ENCODE measurements around the gene ERC2.

Gene ERC2

GRCh38 chr3:55902221-55902900, 565.9 kb downstream of the ERC2 start:
- no peak for DNase-seq

DNA sequence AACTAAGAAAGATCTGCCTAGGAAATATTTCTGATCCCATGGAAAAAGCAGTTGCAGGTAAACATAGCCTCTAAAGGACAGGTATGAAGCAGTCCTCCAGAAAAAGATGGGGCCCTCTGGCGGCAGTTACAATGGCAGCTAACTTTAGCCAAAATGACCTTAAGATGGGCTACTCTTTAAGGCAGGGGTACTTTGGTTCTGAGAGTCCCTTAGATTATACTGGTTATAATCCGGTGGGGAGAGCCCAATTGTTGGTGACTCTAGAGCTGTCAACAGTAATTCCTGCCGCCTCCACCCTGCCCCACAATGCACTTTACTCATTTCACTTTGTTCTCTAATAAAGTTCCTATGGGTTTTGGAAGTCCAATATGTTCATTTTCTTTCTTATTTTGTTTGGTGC, 568.4 kb downstream of the ERC2 start:
- no peak for DNase-seq

GRCh38 chr3:55897573-55898224, 570.6 kb downstream of the ERC2 start:
- DNase-seq: no peak

DNA sequence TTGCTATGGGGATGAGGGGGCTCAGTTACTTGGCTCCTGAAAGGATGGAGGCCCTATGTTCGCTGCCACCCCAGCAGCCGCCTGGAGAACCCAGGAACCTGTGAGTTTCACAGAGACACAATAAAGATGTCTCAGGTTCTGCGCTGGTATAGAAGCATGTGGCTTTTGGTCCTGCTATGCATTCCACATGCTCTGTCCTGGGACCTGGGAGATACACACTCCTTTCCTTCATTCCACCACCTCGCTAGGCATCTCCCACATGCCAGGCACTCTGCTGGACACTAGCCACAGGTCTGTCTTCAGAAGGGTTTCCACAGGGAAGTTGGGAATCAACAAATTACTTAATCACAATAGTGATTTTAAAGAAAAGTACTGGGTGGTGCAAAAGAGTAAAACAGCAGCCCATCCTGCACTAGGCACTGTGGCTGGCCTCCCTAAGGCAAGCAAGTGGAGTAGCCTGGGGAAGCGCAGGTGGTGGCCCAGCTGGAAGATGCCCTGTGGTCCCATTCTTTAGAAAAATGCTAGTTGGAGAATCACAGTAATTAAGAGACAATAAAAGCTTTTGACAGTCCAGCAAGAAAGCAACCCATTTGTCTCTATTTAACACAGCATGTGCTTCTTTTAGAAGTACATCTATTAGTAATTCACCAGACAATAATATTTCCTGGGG, 572.2 kb downstream of the ERC2 start:
- no peak for DNase-seq

DNA sequence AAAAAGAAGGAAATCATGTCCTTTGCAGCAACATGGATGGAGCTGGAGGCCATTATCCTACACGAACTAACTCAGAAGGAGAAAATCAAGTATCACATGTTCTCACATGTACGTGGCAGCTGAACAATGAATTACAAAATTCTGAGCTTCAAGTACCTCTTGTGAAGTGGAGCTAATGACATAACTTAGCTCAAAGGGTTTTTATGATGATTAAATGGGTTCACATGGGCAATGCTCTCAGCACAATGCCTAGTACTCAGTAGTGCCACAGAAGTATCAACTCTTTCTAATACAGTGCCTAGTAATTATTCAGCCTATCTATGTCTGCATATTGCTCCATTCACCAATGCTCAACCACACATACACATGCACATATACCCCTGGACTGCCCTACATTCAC, 573.7 kb downstream of the ERC2 start:
- no peak for DNase-seq

GRCh38 chr3:55893045-55893664, 575.1 kb downstream of the ERC2 start:
- no peak for DNase-seq

GRCh38 chr3:55891106-55891505, 577.2 kb downstream of the ERC2 start:
- no peak for DNase-seq

- no peak for DNase-seq
These were observed 579.9 kb downstream of the ERC2 start for GRCh38 chr3:55888282-55888885.

GRCh38 chr3:55885721-55886120, 582.5 kb downstream of the ERC2 start:
- no peak for DNase-seq

GRCh38 chr3:55884491-55885285, 583.6 kb downstream of the ERC2 start:
- DNase-seq: no peak

GRCh38 chr3:55884066-55884465, 584.2 kb downstream of the ERC2 start:
- no peak for DNase-seq

DNA sequence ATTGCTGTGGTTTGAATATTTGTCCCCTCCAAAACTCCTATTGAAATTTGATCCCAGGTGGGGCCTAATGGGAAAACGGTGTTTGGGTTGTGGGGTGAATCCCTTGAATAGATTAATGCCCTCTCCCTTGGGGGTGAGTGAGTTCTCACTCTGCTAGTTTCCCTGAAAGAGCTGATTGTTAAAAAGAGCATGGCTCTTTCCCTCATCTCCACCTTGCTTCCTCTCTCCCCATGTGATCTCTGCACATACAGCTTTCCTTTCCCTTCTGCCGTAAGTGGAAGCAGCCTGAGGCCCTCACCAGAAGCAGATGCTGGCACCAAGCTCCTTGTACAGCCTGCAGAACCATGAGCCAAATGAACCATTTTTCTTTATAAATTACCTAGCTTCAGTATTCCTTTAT, 586.3 kb downstream of the ERC2 start:
- DNase-seq: no peak

DNA sequence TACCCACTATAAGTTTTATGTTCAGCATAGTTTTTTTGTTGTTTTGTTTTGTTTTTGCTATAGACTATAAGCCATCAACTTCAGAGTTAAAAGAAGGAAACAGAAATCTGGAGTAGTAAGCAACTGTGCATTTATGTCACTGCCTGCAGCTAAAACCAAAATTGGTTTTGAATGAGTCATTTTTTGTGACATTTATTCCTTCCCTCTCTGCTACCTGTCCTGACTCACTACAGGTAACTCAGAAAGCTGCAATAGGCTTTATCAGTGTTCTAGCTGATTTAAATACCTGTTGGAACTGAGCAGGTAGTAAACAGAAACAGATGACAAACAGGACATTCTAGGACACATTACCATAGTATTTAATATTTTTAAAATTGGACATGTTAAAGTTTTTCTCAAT, 587.9 kb downstream of the ERC2 start:
- no peak for DNase-seq

DNA sequence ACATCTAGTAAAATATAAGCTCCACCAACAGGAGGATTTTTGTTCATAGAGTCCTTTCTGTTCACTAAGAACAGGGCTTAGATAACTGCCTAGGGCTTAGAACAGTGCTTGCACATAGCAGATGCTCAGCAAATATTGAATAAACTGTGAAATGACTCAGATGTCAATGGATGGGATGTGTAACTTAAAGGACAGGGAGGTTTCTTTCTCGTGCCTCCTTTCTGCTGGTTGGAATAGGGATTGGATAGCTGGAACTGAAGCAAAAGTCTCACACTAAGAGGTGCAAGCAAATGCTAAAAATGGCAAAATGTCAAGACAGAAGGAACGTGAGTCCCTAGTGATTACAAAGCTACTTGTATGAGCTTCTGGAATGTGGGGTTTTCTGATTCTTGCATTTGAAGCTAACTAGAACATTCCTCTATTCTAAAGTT, 588.4 kb downstream of the ERC2 start:
- no peak for DNase-seq

DNA sequence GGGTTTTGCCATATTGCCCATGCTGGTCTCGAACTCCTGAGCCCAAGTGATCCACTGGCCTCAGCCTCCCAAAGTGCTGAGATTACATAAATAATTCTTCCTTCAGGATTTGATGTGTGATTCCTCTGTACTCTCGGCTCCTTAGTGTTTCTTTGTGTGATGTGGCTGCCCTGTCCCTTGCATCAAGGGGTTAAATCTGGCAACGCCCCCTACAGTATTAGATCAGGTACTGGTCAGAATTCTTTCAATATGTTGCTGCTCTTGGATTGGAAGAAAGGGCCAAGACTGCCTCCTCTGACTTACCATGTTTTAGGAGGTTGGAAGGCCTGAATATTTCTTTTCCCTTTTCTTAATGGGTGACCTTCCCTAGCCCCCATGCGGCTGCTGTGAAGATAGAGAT, 590.6 kb downstream of the ERC2 start:
- DNase-seq: no peak

DNA sequence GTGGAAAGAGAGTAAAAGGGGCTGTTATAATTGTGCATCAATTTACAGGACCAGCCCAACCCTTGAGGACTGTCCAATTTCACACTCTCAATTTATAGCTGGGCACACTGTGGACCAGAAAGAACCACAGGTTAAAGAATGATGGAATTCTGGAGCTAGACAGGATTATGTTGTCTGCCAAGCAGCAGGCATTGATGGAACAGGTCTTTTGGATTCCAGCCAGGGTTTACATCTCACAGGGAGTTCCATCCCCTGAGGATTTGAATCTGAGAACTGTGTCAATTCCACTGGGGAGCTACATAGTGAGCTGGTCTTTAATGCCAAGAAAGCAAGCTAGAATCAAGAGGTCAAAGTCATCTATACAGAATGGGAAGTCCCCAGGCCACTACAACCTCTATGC, 591.7 kb downstream of the ERC2 start:
- no peak for DNase-seq

- no peak for DNase-seq
These were observed 593.2 kb downstream of the ERC2 start for GRCh38 chr3:55875113-55875512.

DNA sequence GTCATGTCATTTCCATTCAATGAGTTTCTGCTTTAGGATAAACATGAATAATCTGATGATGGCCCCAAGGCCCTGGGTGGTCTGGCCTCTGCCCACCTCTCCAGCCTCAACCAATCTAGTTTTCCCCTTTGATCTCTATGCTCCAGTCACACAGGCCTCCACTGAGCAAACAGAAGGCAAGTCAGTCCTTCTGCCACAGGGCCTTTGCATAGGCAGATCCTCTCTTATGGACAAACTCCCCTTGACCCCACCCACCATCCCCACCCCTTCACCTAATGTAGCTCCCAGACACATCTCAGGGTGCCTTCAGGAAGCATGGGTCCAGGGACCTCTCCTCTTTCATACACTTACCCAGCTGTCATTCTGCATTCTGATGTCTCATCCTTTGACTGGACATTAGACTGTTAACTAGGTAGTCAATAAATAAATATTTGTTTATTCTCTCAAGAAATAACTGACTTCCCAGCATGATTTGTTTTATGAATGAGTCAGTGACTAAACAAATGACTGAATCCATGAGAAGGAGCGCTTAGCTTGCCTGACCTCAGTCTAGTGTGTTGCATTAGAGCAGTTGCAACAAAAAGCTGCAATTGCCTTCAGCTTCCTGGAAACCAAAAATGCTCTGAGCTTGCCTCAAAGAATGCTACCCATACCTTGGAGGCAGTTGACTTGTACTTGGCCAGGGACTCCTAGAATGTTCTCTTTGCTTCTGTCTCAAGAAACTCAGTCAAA, 594.6 kb downstream of the ERC2 start:
- DNase-seq: no peak

DNA sequence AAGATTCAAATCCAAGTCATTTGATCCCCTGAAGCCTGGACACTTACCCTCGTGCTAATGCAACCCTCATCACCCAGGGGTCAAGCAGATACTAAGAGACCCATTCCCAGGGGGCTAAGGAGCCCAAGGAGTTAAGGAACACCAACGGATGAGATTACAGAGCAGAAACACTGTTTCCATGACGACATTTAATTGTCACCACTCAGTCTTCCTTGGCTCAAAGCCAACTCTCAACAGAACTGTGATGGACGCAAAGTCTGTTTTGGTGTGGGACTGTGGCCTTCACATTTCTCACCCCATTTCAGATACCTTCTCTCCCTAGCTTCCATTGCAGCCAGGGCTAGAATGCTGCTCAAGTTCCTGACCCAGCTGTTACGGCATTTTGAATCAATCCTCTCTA, 597.7 kb downstream of the ERC2 start:
- no peak for DNase-seq

DNA sequence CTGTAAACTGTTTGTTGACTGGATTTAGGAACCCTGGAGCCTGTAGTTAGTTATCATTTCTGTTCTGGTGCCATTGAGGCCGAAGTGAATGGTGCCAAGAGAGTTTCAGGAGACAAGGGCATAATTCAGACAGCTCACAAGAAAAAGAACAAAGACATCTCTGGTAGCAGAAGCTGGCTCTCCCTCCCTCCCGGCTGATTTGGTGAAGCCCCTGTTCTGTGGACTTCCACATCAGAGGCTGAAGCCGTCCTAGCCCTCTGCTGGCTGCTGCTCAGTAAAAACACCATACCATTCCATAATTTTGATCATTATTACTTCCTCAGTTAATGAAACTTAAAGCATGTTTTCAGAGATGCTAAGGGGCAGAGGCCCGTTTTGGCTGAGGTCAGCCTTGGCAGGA, 599.9 kb downstream of the ERC2 start:
- no peak for DNase-seq

- DNase-seq: no peak
These were observed 605.2 kb downstream of the ERC2 start for GRCh38 chr3:55863028-55863427.
